HepG2 (cell line): ENCODE data around the gene DHRS1. TPM values are rescaled to one million over a fixed set of nuclear protein-coding genes. Genes with fewer than 3 reads are reported as not detected.

Source experiments
- ATAC-seq: fragments of 200-7000 bp; cut with Tn5 transposase; 3 replicates; pipeline ENCODE4 v1.9.1; 2020; ENCODE audit warnings: mild to moderate bottlenecking, moderate library complexity
- BruUV-seq: library from RNA; stranded (reverse); fragments of 400-500 nt; replicated peaks from 2 replicates; lab custom pipeline; 2021; lab: Mats Ljungman, UMichigan
- CTCF ChIA-PET: fragments of 300-600 bp; formaldehyde crosslinking; extraction: SDS; loops from one replicate; lab custom pipeline; 2021; ENCODE audit warnings: low total read pairs, inconsistent platforms, low intra/inter-chr PET ratio; lab: Yijun Ruan, JAX
- POLR2A ChIA-PET: fragments of 350-600 bp; sonication (Branson Sonifier 250); formaldehyde crosslinking; loops from one replicate; lab custom pipeline; 2020; ENCODE audit warnings: antibody characterized with exemption, inconsistent platforms; lab: Yijun Ruan, JAX
- DNase-seq: peaks from one replicate; pipeline ENCODE4 v3.0.0-alpha.2; 2015; ENCODE audit warnings: low spot score
- FAIRE-seq: peaks from 3 replicates; lab custom pipeline; 2011; peaks lifted over from hg19 to GRCh38; lab: Jason Lieb, UNC
- H2AFZ ChIP-seq: one replicate; pipeline ENCODE4 v1.6.1; 2011; ENCODE audit warnings: low read length, inconsistent platforms
- H3K27ac ChIP-seq: fragments of 300-600 bp; 3 replicates; pipeline ENCODE4 v1.8.0; 2011; ENCODE audit warnings: mixed run types, mild to moderate bottlenecking, mixed read lengths, low read length, inconsistent platforms; ENCODE audit not compliant: insufficient read depth; ENCODE audit errors: extremely low read length
- H3K27me3 ChIP-seq, 2 experiments: fragments of 200-600 bp in 1 of 2; 2 replicates in 1 of 2; 3 replicates in 1 of 2; pipeline versions ENCODE4 v1.6.0 to v1.8.0; 2011; ENCODE audit warnings: low read length in 2 of 2, mild to moderate bottlenecking in 2 of 2, moderate library complexity in 2 of 2, inconsistent platforms in 1 of 2; ENCODE audit not compliant: insufficient read depth in 2 of 2, control insufficient read depth in 1 of 2
- H3K36me3 ChIP-seq, 2 experiments: fragments of 200-600 bp in 1 of 2; replicated peaks in 1 of 2; 2 replicates in 1 of 2; 3 replicates in 1 of 2; pipeline versions ENCODE4 v1.5.1 to v1.8.0; 2011; ENCODE audit warnings: low read length in 2 of 2, inconsistent platforms in 1 of 2; ENCODE audit not compliant: insufficient read depth in 2 of 2, control insufficient read depth in 1 of 2
- H3K4me1 ChIP-seq: 2 replicates; pipeline ENCODE4 v1.5.1; 2012; ENCODE audit warnings: low read length, inconsistent platforms; ENCODE audit not compliant: insufficient read depth
- H3K4me2 ChIP-seq: 2 replicates; pipeline ENCODE4 v1.6.0; 2011; ENCODE audit warnings: low read depth, low read length, inconsistent platforms
- H3K4me3 ChIP-seq, 3 experiments: fragments of 200-600 bp in 1 of 3; sonication (generic), shearing (Covaris generic) in 1 of 3; replicated peaks in 1 of 3; 2 replicates each; pipeline ENCODE4 v1.5.1; 2011 to 2016; ENCODE audit warnings: low read length in 3 of 3, inconsistent platforms in 2 of 3, low read depth in 2 of 3, mild to moderate bottlenecking in 2 of 3, control low read depth in 1 of 3, mixed read lengths in 1 of 3; ENCODE audit not compliant: insufficient read depth in 1 of 3
- H3K79me2 ChIP-seq: one replicate; pipeline ENCODE4 v1.6.1; 2011; ENCODE audit warnings: low read length, inconsistent platforms; ENCODE audit not compliant: insufficient read depth
- H3K9ac ChIP-seq: 2 replicates; pipeline ENCODE4 v1.6.0; 2011; ENCODE audit warnings: mild to moderate bottlenecking, low read depth, low read length, inconsistent platforms; ENCODE audit not compliant: insufficient read depth
- H3K9me3 ChIP-seq: 2 replicates; pipeline ENCODE4 v1.5.1; 2012; ENCODE audit warnings: mild to moderate bottlenecking, low read length
- H4K20me1 ChIP-seq: 2 replicates; pipeline ENCODE4 v1.6.0; 2011; ENCODE audit warnings: inconsistent platforms, mild to moderate bottlenecking, low read length, moderate library complexity; ENCODE audit not compliant: insufficient read depth
- CREM ChIP-seq, 2 experiments: sonication (generic) in 1 of 2; formaldehyde crosslinking in 1 of 2; IDR thresholded peaks; 2 replicates each; pipeline versions ENCODE4 v1.4.0 to v1.6.1; 2016 to 2020; ENCODE audit warnings: antibody characterized with exemption in 1 of 2, mild to moderate bottlenecking in 1 of 2, missing genetic modification reagents in 1 of 2
- DBP ChIP-seq: sonication (generic); formaldehyde crosslinking; IDR thresholded peaks from 2 replicates; pipeline ENCODE4 v1.4.0; 2020; ENCODE audit warnings: missing genetic modification reagents; ENCODE audit errors: not compliant biosample characterization
- E2F5 ChIP-seq: sonication (generic); formaldehyde crosslinking; conservative IDR thresholded peaks from 2 replicates; pipeline ENCODE4 v1.4.0; 2020; ENCODE audit warnings: missing genetic modification reagents
- EP300 ChIP-seq, 3 experiments: sonication (generic) in 1 of 3; formaldehyde crosslinking in 1 of 3; IDR thresholded peaks; 2 replicates each; pipeline versions ENCODE4 v1.5.1 to v1.6.1; 2011 to 2020; ENCODE audit warnings: low read depth in 2 of 3, low read length in 2 of 3, borderline replicate concordance in 1 of 3, improper control_type of control experiment in 1 of 3, mild to moderate bottlenecking in 1 of 3, missing genetic modification reagents in 1 of 3, moderate library complexity in 1 of 3
- KLF15 ChIP-seq: sonication (generic); formaldehyde crosslinking; IDR thresholded peaks from 2 replicates; pipeline ENCODE4 v1.8.1; 2023; ENCODE audit warnings: borderline replicate concordance, mild to moderate bottlenecking, inconsistent platforms, missing genetic modification reagents, mixed read lengths
- TP53 ChIP-seq: sonication (generic); formaldehyde crosslinking; conservative IDR thresholded peaks from 2 replicates; pipeline ENCODE4 v1.4.0; 2020; ENCODE audit warnings: missing genetic modification reagents
- ZBTB33 ChIP-seq: sonication (generic); formaldehyde crosslinking; IDR thresholded peaks from 2 replicates; pipeline ENCODE4 v1.4.0; 2020; ENCODE audit warnings: missing genetic modification reagents
- ZNF607 ChIP-seq: sonication (generic); formaldehyde crosslinking; IDR thresholded peaks from 2 replicates; pipeline ENCODE4 v1.5.1; 2020; ENCODE audit warnings: missing genetic modification reagents, mild to moderate bottlenecking, borderline replicate concordance
- WGBS: methylation state at CpG from one replicate; pipeline ENCODE4 v1.1.6; 2017; ENCODE audit warnings: low lambda C conversion rate; 5-methylcytosine and 5-hydroxymethylcytosine counted together
- in situ Hi-C: cut with HindIII; loops from 2 replicates; pipeline ENCODE4 v1.10.0; 2017; ENCODE audit warnings: low pct_unique_long_range_greater_than_20kb; ENCODE audit not compliant: extremely low pct_ligation_motif_present
- intact Hi-C: fragments of 100-400 bp; cut with micrococcal nuclease; formaldehyde crosslinking; loops from one replicate; pipeline ENCODE4 v1.10.0; 2022; ENCODE audit not compliant: unreplicated experiment
- polyA plus RNA-seq, 8 experiments: library from polyadenylated mRNA; depleted of rRNA in 3 of 8; stranded (reverse) in 7 of 8; unstranded in 1 of 8; fragments of >200 nt; fragmentation: Illumina TruSeq in 4 of 8; extraction: Trizol in 4 of 8; gene quantifications; 2 replicates each; pipeline versions ENCODE4 v1.2.1 to v1.2.3, GENCODE V29; 2011 to 2016; ENCODE audit warnings: low read depth in 4 of 8, missing spikeins in 1 of 8, mixed read lengths in 1 of 8; ENCODE audit not compliant: insufficient read depth in 1 of 8
- total RNA-seq, 5 experiments: library from RNA; depleted of rRNA; stranded (reverse); fragments of >200 nt; fragmentation: Illumina TruSeq; extraction: Trizol; gene quantifications; 2 replicates each; pipeline ENCODE4 v1.2.3, GENCODE V29; 2016; ENCODE audit warnings: low read depth in 1 of 5

DHRS1 gene
- total and polyA plus RNA-seq, 2 of the 13 experiments (the other 11 are each of a cell fraction or from before 2014, with no cell fraction given): 49.8 to 60.8 TPM

GRCh38 chr14:24252289-24253124 lies 47.1 kb downstream of the DHRS1 start (continued):
- TF ChIP-seq DBP (CRISPR knock-in tag): no peak

GRCh38 chr14:24251880-24252288 lies 47.7 kb downstream of the DHRS1 start:
- H3K4me1 ChIP-seq: peaks cover 35% of the 10 kb centered on the region
- no peaks in the 10 kb centered on the region for H4K20me1 ChIP-seq
- H3K4me3 ChIP-seq: no peak overlapping the region
- intact Hi-C loops (loop anchor here (1.0 kb wide), 1 partner anchor 19 kb away; the partner anchor contains the start of gene RABGGTA), in situ Hi-C loops (no loop called here)
- peak overlapping the region; percentile 59 for H3K27ac ChIP-seq
- whole genome bisulfite sequencing: 100% methylated on average over 1 of the region's 1 CpG
- H3K79me2 ChIP-seq: no peaks in the 10 kb centered on the region
- no peaks in the 10 kb centered on the region for H3K27me3 ChIP-seq
- peak overlapping the region; percentile 61 for H3K9ac ChIP-seq
- H3K36me3 ChIP-seq: peaks cover 0 to 1% of the 10 kb centered on the region in 2 experiments; a peak in 1 of 5 replicates
- BruUV-seq: no TSS peak
- FAIRE-seq (no peak), ATAC-seq (peak; percentile 32), DNase-seq (no peak)
- ChIA-PET CTCF (interaction anchor here (1.6 kb wide), 1 partner anchor 9 kb away, joined by 5 read pairs; the partner anchor contains the start of gene TINF2), POLR2A (interaction anchor here (0.6 to 13.2 kb wide), 30 partner anchors 9 to 931 kb away, joined by 3 to 254 read pairs (median 5); partner anchors contain the start of genes CBLN3, CHMP4A, CIDEB and DCAF11)
- no peak overlapping the region for H2AFZ ChIP-seq
- H3K4me2 ChIP-seq: peak overlapping the region; percentile 59
- no peaks in the 10 kb centered on the region for H3K9me3 ChIP-seq
- TF ChIP-seq E2F5 (0 out of 2 replicates have a peak, but pooled peaks have one; percentile 6), KLF15 (CRISPR knock-in tag) (no peak), TP53 (no peak), ZBTB33 (CRISPR knock-in tag) (no peak), EP300 (IDR thresholded peaks at IDR 0.05; ENCODE audit: low read depth in 2 of 2, low read length in 2 of 2) (no peak), EP300 (CRISPR knock-in tag; IDR thresholded peaks at IDR 0.05; ENCODE audit: borderline replicate concordance) (no peak), ZNF607 (CRISPR knock-in tag) (peak; percentile 9; the same call in 1 of the 2 replicates), CREM (IDR thresholded peaks at IDR 0.05) (no peak), CREM (CRISPR knock-in tag; IDR thresholded peaks at IDR 0.05) (no peak)
